HG03469 (cell line): ENCODE measurements around the gene THEMIS2.
"Not testable (repeated sequence)": the region's sequence is repeated elsewhere in the genome, so short reads cannot be mapped to it uniquely, and the experiment has no call there.

ENCODE experiments used
- ATAC-seq: cut with Tn5 transposase; IDR thresholded peaks from one replicate; pipeline ENCODE4 v1.9.1; 2021; ENCODE audit warnings: mild to moderate bottlenecking, moderate library complexity, moderate number of reproducible peaks; ENCODE audit not compliant: unreplicated experiment

The THEMIS2 gene

GRCh38 chr1:27862671-27863537, 9.4 kb upstream of the THEMIS2 start:
- ATAC-seq, result no peak

- no peak for ATAC-seq
Observed at GRCh38 chr1:27863538-27863915, 8.8 kb upstream of the THEMIS2 start.

- ATAC-seq, result no peak
Observed at GRCh38 chr1:27864264-27864895, 8.0 kb upstream of the THEMIS2 start.

- ATAC-seq, result no peak
Observed at GRCh38 chr1:27865821-27866220, 6.5 kb upstream of the THEMIS2 start.

GRCh38 chr1:27868556-27868931, 3.8 kb upstream of the THEMIS2 start:
- no peak for ATAC-seq

- no peak for ATAC-seq
Observed at GRCh38 chr1:27868932-27869718, 3.2 kb upstream of the THEMIS2 start.

GRCh38 chr1:27869719-27870085, 2.6 kb upstream of the THEMIS2 start:
- no peak for ATAC-seq

- not testable (repeated sequence) for ATAC-seq
Observed at GRCh38 chr1:27871076-27871475, 1.3 kb upstream of the THEMIS2 start.

- no peak for ATAC-seq
Observed at GRCh38 chr1:27872802-27873551, 633 bp downstream of the THEMIS2 start.

GRCh38 chr1:27873671-27874384, 1.5 kb downstream of the THEMIS2 start:
- ATAC-seq, result no peak

GRCh38 chr1:27876341-27877114, 4.2 kb downstream of the THEMIS2 start:
- no peak for ATAC-seq

DNA sequence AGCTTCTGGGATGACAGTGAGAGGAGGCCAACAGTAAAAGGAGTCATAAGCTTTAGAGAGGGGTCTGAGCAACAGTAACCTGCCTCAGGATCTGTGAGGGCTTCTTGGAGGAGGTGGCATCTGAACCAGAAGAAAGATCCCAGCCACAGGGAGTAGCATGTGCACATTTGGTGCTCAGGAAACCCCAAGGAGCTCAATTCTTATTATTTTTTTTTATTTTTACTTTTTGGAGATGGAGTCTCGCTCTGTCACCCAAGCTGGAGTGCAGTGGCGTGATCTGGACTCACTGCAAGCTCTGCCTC, 4.7 kb downstream of the THEMIS2 start:
- no peak for ATAC-seq

GRCh38 chr1:27878039-27878438, 5.7 kb downstream of the THEMIS2 start:
- no peak for ATAC-seq

- no peak for ATAC-seq
Observed at GRCh38 chr1:27878787-27879335, 6.5 kb downstream of the THEMIS2 start.

DNA sequence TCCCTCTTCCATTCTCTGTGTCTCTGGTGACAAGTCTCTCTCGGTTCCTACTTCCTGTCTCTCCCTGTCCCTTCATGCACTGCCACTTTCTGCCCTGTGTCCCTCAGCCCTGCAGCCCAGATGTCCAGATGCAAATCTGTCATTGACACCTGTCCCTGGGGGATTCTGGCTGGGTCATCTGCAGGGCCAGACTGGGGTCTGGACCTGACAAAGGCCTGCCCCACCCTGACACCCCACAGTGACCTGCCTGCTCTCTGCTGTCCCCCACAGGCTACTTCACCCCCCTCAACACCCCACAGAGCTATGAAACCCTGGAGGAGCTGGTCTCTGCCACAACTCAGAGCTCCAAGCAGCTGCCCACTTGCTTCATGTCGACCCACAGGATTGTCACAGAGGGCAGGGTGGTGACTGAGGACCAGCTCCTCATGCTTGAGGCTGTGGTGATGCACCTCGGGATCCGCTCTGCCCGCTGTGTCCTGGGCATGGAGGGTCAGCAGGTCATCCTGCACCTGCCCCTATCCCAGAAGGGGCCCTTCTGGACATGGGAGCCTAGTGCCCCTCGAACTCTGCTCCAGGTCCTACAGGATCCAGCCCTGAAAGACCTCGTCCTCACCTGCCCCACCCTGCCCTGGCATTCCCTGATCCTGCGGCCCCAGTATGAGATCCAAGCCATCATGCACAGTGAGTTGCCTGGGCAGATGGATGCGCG, 7.2 kb downstream of the THEMIS2 start:
- no peak for ATAC-seq

- ATAC-seq, result no peak
Observed at GRCh38 chr1:27882543-27882903, 10.2 kb downstream of the THEMIS2 start.

DNA sequence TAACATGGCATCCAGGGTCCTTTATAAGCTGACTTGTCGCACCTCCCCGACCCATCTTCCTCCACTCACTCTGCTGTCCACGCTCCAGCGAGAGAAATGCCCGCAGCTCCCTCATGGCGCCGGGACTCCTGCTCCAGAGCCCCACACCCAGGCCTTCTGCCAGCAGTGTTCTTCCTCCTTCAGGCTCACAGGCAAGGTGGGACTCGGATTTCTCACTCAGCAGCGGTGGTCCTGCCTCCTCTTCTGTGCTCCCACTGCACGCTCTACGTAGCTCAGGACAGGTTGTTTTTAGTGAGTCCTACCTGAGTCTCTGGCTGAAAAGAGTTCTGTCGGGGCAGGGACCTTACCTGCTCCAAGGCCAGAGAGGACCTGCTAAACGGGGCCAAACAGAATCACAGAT, 11.2 kb downstream of the THEMIS2 start:
- ATAC-seq, result no peak

- ATAC-seq, result no peak
Observed at GRCh38 chr1:27884006-27884954, 11.9 kb downstream of the THEMIS2 start.
